ENCODE data around the gene PIGQ. TPM values are rescaled to one million over a fixed set of nuclear protein-coding genes. Genes with fewer than 3 reads are reported as not detected.
"Not testable (repeated sequence)": the region's sequence is repeated elsewhere in the genome, so short reads cannot be mapped to it uniquely, and the experiment has no call there.

The PIGQ gene
- polyA plus RNA-seq, 3 donors, result 49.8 to 55.6 (median 50.4) TPM

- not testable (repeated sequence) for DNase-seq (ENCODE audit: low read depth in 3 of 3, low spot score in 2 of 3)
These were observed 27.9 kb downstream of the PIGQ start for GRCh38 chr16:597655-598054.

GRCh38 chr16:598823-599739 lies 29.3 kb downstream of the PIGQ start:
- DNase-seq (ENCODE audit: low read depth in 3 of 3, low spot score in 2 of 3), result no peak

GRCh38 chr16:600781-601180 lies 31.0 kb downstream of the PIGQ start:
- no peak for DNase-seq (ENCODE audit: low read depth in 3 of 3, low spot score in 2 of 3)

- DNase-seq (ENCODE audit: low read depth in 3 of 3, low spot score in 2 of 3), result no peak
These were observed 34.2 kb downstream of the PIGQ start for GRCh38 chr16:603933-604332.

GRCh38 chr16:606656-607307 lies 37.0 kb downstream of the PIGQ start:
- DNase-seq (ENCODE audit: low read depth in 3 of 3, low spot score in 2 of 3), result no peak

GRCh38 chr16:608019-608418 lies 38.3 kb downstream of the PIGQ start:
- DNase-seq (ENCODE audit: low read depth in 3 of 3, low spot score in 2 of 3), result no peak

GRCh38 chr16:609316-609715 lies 39.5 kb downstream of the PIGQ start:
- no peak for DNase-seq (ENCODE audit: low read depth in 3 of 3, low spot score in 2 of 3)

GRCh38 chr16:609984-610383 lies 40.2 kb downstream of the PIGQ start:
- DNase-seq (ENCODE audit: low read depth in 3 of 3, low spot score in 2 of 3), result no peak

- no peak for DNase-seq (ENCODE audit: low read depth in 3 of 3, low spot score in 2 of 3)
These were observed 41.0 kb downstream of the PIGQ start for GRCh38 chr16:610513-611381.

- DNase-seq (ENCODE audit: low read depth in 3 of 3, low spot score in 2 of 3), result no peak
These were observed 45.4 kb downstream of the PIGQ start for GRCh38 chr16:615122-615521.

- DNase-seq (ENCODE audit: low read depth in 3 of 3, low spot score in 2 of 3), result no peak
These were observed 47.2 kb downstream of the PIGQ start for GRCh38 chr16:616733-617586.

- DNase-seq (ENCODE audit: low read depth in 3 of 3, low spot score in 2 of 3), result no peak
These were observed 48.1 kb downstream of the PIGQ start for GRCh38 chr16:617855-618254.

- no peak for DNase-seq (ENCODE audit: low read depth in 3 of 3, low spot score in 2 of 3)
These were observed 49.8 kb downstream of the PIGQ start for GRCh38 chr16:619476-620100.

GRCh38 chr16:620700-621525 lies 51.1 kb downstream of the PIGQ start:
- no peak for DNase-seq (ENCODE audit: low read depth in 3 of 3, low spot score in 2 of 3)

- DNase-seq (ENCODE audit: low read depth in 3 of 3, low spot score in 2 of 3), result no peak
These were observed 51.8 kb downstream of the PIGQ start for GRCh38 chr16:621526-622105.

GRCh38 chr16:622920-623280 lies 53.1 kb downstream of the PIGQ start:
- DNase-seq (ENCODE audit: low read depth in 3 of 3, low spot score in 2 of 3), result no peak

GRCh38 chr16:624526-625070 lies 54.8 kb downstream of the PIGQ start:
- DNase-seq (ENCODE audit: low read depth in 3 of 3, low spot score in 2 of 3), result no peak
